GM21619 (cell line): Measurements from ENCODE around the gene FBRSL1.
A peak's percentile ranks its signal among the peaks of the same experiment; 100 is the strongest.

ENCODE experiments used
- ATAC-seq: cut with Tn5 transposase; IDR thresholded peaks from one replicate; pipeline ENCODE4 v1.9.1; 2021; ENCODE audit not compliant: unreplicated experiment

FBRSL1 gene

DNA sequence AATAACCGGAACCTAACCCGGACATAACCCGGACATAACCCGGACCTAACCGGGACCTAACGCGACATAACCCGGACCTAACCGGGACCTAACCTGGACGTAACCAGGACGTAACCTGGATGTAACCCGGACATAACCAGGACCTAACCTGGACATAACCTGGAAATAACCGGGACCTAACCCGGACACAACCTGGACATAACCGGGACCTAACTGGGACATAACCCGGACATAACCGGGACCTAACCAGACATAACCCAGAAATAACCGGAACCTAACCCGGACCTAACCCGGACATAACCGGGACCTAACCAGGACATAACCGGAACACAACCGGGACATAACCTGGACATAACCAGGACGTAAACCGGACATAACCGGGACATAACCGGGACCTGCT, 6.7 kb upstream of the FBRSL1 start:
- ATAC-seq, result no peak

DNA sequence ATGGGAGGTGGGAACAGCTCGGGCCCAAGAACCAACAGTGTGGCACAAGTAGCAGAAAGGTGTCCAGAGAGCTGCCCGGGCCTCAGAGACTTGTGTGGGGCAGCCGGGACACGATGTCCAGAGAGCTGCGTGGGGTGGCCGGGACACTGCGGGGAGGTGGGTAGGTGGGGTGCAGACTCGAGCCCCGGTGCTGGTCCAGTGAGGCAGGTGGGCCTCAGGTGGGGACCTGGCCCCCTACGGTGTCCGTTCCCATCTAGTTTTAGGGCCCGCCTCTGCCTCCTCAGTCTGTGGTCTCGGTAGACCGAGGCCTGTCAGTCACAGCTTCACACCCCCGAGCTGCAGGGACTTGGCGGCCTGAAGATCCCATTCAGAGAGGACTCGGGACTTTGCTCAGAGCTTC, 6.3 kb upstream of the FBRSL1 start:
- ATAC-seq, result no peak

DNA sequence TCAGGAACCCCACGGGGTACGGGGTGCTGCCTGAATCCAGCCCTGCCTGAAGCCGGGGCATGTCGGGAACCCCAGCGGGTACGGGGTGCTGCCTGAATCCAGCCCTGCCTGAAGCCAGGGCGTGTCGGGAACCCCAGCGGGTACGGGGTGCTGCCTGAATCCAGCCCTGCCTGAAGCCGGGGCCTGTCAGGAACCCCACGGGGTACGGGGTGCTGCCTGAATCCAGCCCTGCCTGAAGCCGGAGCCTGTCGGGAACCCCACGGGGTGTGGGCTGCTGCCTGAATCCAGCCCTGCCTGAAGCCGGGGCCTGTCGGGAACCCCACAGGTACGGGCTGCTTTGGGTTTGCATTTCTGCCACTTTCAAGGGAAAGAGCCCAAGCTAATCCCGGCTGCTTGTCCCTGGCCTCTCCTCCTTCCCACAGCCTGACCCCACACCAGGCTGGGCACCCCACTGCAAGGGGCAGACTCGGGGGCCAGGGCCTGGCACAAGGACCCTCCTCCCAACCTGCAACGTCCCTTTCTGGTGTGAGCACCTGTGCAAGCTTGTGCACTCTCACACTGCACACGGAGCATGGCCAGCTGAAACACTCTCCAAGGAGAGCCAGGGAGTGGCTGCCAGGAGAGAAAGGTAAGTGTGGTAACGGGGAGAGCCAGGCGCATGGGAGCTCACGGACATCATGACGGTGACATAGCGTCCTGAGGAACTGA, 5.6 kb upstream of the FBRSL1 start:
- ATAC-seq, result no peak

DNA sequence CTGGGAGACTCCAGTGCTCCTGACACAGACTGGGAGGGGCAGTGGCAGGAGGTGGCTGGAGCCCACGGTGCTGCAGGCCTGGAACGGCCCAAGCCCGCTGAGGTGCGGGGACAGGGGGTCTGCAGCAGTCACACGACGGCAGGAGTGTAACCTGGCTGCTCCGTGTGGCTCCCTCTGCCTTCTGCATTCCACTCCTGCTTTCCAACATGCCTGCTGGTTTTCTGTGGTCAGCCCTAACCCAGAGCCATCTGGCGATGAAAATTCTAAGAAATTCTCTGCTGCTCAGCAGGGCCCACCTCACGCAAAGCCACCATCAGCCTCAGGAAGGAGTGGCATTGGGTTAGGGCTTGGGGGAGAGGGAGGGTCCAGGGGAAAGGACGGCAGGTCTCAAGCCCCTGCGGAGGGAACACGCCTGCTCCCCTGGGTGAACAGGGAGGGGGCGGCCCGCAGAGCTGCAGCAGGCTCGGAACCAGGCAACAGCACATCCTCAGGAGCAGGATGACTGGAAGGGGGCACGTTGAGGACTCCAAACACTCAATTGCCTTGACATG, 5.0 kb upstream of the FBRSL1 start:
- no peak for ATAC-seq

DNA sequence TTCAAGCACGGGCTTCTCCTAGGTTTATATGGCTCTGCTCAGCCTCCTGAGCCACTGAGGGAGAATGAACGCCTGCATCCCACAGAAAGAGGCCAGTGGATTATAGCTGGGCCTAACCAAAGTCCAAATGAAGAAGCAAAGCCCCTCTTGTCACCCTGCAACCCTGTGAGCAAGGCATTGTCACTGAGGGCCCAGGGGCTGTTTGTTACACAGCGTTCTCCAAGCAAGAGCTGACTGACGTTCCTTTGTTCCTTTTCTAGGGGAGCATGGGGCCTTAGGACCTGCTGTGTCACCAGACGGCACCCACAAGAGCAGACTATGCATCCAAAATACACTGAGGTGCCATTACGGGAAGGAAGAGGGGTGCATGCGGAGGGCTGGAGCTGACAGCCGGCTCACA, 4.3 kb upstream of the FBRSL1 start:
- ATAC-seq, result no peak

DNA sequence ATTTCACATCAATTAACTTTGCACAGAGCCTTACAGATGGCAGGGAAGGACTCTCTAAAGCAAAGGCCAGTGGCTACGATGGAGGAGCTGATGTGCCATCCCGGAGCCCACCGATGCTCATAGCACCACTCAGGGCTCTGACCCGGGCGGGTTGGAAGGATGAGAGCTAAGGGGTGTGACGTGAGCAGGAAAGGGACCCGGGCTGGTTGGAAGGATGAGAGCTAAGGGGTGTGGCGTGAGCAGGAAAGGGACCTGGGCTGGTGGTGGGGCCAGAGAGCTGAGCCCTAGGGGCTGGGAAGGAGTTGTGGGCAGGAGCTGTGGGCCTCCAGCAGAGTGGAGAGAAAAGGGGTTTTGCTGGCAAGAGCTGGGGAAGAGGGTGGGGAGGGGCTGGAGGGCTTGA, 3.8 kb upstream of the FBRSL1 start:
- ATAC-seq, result no peak

DNA sequence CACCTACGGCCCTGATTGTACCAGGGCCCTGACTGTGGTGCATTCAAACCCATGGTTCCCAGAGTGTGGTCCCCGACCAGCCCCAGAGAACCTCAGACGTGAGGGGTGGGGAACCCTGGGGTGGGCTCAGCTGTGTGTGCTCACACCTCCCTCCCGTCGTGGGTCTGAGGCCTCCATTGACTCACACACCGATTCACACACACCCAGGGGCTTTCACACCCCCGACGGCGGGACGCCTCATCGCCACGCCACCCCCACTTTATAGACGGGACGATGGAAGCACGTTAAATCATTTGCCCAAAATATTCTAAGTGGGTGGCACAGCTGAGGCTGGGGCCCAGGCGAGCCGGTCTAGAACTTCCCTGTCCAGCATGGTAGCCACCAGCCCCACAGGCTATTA, 3.4 kb upstream of the FBRSL1 start:
- ATAC-seq, result no peak

DNA sequence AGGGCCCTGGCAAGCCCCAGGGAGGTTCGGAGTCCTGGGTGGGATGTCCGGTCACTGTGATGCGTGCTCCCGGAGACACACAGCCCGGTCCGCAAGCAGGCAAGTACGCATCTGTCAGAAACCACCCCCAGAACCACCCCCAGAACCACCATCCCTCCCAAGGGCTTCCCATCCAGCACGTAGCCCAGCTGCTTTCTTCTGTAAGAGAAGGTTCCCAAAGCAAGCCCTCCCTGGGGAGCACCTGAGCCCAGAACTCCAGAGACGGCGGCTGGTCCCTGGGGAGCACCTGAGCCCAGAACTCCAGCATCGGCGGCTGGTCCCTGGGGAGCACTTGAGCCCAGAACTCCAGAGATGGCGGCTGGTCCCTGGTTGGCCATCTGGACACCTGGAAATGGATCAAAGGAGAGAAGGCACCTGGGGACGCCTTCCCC, 2.6 kb upstream of the FBRSL1 start:
- no peak for ATAC-seq

DNA sequence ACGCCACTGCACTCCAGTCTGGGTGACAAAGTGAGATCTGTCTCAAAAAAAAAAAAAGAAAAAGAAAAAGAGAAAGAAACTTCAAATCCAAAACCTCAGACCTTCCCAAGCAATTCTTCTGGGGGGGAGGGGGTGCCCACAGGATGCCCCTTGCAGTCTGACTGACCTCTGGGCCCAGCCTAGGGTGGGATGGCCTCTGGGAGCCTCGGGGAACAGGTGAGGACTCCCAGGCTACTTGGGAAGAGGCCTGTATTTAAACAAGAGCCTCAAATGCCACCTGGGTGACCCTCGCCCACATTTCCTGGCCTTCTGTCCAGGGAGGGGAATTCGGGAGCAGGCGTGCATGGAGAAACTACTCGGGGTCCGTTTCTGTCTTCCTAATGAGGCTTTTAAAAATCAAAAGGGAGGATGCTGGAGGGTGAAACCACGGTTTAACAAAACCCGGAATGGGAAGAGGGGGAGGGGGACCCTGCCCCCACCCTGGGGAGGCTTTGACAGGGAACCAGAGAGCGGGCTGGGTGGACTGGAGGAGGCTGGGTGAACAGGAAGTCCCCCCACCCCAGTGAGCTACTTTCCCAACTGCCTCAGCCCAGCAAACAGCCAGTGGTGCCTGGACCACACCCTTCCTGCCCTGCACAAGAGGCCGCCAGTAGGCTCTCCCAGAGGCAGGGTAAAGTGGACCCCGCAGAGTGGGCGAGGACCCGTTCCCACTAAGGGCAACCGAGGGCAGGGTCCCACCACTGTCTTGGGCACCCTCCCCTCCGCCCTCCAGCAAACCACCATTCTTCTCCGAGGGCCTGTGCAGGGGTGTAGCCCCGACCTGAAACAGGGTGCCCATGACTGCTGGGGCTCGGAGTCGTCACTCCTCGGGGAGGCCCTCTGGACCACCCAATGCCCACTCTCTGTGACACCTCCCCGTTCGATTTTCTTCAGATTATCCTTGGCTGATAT, 1.5 kb upstream of the FBRSL1 start:
- no peak for ATAC-seq

DNA sequence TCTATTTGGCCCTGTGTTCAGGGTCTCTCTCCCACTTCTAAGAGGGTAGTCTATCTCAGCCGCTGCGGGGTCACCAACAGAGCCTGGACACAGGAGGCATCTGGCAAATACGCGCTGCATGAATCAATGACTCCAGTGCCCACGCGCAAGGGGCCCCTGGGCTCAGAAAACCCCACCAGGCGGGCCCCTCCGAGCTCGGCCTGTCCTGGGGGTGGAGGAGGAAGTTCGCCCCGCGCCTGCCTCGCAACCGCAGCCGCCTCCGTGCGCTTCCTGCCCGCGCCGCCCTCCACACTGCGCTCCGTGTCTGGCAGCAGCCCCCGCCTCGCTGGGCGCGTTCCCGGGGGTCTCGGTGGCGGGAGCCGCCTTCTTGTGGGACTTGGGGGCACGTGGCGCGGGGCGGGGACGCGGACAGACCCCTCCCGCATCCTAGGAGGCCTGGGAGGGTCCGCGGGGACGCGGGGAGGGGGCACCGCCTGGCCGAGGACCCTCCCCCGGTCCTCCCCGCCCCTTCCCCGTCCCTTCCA, 811 bp upstream of the FBRSL1 start:
- ATAC-seq, result peak; percentile 34

DNA sequence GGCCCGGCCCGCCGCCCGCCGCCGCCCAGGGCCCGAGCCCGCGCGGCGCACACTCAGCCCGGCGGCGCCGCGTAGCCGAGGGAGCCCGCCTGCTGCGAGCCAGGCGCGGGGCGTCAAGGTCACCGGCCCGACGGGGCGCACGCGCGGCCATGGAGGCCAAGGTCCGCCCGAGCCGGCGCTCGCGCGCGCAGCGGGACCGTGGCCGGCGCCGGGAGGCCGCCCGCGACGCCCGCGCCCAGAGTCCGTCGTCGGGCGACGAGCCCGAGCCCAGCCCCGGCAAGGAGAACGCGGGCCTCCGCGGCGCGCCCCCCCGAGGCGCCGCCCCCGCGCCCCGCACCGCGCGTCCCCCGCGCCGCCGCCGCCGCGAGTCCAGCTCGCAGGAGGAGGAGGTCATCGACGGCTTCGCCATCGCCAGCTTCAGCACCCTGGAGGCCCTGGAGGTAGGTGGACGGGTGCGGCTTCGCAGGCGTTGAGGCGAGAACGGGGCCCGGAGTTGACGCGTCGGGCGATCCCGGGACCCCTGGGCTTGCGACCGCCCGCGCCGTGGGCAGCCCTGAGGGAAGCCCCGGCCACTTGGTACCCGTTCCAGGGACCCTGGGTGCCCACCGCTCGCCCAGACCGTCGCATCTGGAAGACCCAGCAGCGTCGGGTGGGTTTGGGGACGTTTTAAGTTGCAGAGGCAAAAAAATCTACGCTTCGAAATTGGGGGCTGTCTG, 629 bp downstream of the FBRSL1 start:
- no peak for ATAC-seq

DNA sequence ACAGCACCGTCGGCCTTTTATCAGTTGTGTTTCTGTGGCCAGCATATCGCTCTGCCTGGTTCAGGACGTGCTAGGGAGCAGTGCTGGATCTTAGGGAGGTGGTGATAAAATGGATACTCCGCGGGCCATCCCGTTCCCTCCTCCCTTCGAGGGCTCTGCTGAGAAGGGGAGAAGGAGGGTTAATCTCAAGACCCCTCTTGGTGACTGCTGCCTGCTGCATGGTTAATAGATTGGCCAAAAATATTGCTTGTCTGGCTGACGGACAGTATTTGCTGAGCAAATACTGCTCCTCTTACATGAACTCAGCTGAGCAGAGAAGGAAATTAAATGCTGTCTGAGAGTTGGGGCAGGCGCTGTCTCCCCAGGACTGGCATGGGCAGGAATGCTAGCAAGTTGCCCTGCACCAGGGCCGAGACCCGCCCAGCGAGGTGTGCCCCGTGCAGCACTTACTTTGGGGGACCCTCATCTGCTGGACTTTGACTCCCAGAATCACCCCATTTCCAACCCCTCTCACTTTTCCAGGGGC, 1.2 kb downstream of the FBRSL1 start:
- ATAC-seq, result no peak

DNA sequence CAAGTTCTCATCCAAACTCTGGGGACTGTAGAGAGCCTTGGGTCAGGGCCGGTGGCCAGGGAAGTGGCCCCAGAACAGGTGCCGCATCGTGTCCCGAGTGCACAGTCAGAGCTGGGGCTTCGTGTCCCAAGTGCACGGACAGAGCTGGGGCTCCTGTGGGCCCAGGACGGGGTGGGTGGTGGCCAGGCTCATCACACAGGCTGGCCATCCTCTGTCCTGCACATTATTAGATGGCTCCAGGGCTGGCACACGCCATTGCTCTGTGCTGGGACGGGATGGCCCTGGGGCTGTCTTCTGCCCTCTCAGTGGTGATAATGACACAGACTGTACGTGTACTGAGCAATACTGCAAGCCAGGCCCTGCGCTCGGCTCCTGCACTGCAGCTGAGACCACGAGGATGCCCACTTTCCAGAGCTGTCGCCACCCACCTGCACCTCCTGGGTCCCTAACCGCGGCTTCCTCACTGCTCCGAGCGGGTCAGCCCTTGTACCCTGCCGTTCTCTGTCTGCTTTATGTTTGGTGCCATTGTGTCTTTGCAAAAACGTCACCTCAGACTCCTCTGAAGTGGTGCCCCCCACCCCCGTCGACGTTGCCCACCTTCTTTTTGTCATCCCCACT, 1.9 kb downstream of the FBRSL1 start:
- no peak for ATAC-seq

DNA sequence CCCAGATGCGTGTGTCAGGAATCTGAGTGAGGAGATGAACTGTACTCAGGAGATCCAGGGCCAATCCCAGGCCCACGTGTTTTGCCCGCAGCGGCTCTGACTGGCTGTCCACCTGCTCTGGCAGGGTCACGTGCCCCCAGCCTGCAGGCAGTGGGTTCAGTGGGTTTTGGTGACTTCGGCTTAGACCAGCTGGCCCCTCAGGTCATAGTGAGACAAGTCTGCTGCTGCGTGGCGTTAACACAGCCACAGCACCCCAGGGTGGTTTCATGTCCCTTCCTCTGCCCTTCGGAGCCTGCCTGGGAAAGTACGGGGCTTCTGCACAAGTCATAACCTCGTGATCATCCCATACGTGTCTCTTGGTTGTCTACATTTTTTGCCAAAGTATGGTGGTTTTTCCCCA, 2.6 kb downstream of the FBRSL1 start:
- no peak for ATAC-seq

DNA sequence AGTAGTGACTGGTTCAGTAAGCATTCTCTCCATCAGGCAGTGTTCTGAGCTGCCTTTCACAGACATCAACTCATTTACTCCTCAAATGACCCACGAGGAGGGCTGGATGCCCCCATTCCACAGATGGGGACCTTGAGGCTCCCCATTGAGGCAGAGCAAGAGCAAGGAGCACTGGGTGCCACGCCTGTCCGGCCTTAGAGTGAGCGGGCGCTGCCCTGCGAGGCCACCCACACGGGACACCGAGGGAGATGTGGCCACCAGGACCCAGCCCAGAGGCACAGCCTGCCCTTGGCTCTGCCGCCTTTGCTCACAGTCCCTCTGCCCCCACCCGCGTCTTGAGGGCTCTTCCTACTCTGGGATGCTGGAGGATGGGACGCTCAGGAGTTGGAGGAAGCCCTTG, 3.0 kb downstream of the FBRSL1 start:
- ATAC-seq, result no peak

DNA sequence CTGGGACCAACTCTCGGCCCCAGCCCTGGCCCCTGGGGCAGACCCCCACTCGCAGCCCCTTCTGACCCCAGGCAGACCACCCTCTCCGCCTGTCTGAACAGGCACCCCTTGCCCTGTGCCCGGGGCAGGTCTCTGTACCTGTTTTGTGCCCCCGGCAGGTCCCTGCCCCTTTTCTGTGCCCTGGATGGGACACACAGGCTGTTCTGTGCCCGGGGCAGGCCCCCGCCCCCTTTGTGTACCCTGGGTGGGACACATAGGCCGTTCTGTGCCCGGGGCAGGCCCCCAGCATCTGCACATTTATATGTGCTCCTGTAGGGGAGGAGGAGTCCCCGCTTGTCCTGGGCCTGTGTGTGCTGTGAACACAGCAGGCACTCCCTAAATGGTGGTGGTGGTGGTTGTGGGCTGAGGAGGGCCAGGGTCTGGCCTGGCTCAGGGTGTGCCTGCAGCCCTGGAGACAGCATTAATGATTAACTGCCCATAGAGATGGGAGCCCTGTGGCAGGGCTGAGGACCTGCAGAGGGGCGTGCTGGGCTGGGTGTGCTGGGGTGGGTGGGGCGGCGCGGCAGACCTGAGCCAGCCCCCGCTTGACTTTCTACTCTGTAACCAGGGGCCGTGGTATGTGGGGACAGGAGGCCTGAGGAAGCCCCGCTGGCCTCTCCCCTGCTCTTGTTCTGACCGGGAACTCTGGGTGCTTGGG, 3.7 kb downstream of the FBRSL1 start:
- no peak for ATAC-seq

DNA sequence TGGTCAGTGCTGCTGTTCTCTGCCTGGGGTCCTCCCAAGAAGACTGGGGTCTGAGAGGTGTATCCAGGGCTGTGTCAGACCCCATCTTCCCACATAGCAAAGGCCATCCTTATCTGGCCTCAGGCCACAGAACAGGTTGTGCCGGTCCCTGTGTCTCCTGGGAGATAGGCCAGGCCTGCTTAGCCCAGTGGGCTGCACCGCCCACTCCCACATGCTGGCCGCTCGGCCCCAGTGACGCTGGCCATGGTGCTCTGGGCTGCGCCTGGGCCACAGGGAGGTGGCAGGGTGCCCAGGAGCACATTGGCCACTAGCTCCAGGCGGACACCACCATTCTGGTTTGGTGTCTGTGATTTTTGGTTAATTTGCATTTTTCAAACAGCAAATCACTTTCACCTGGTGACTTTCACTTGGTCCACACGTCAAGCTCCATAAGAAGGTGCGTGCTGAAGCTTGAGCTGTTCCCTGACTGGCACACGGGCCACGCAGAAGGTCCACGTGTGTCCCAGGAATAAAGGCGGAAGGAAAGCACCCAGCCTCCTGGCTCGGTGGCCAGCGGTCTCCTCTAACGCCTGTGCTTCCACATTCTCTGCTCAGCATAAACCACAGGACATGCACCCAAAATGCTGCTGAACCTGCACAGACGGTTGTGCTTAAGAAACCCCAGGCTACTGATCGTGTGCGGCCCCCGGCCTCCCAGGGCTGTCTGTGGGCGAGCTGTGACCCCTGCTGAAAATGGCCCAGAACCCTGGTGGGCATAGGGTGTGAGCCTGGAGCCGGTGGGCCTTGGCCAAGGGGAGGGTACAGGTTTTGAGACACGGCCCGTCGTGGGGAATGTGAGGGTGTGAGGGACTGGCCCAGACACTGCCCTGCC, 4.6 kb downstream of the FBRSL1 start:
- no peak for ATAC-seq

DNA sequence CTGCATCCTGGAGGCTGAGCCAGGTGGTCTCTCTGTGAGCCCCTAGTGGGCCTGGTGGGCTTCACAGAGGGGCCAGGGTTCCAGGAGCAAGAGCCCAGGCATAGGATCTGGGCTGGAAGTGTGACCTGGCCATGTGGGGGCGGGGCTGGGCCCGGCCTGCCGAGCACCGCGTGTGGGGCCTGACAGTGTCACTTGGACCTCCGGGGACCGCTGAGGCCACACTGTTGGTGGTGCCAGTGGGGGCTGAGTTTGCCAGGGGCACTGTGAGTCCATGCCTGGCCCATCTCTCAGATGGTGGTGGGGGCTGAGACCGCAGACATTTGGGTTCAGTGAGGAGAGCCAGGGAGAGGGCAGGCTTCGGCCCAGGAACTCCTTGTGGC, 5.2 kb downstream of the FBRSL1 start:
- ATAC-seq, result no peak
